ENCODE measurements around the gene GLIPR1L2. TPM values are rescaled to one million over a fixed set of nuclear protein-coding genes. Genes with fewer than 3 reads are reported as not detected.

GLIPR1L2 gene
- polyA plus RNA-seq, 4 donors: 0.46 to 0.74 TPM; not detected in 2

DNA sequence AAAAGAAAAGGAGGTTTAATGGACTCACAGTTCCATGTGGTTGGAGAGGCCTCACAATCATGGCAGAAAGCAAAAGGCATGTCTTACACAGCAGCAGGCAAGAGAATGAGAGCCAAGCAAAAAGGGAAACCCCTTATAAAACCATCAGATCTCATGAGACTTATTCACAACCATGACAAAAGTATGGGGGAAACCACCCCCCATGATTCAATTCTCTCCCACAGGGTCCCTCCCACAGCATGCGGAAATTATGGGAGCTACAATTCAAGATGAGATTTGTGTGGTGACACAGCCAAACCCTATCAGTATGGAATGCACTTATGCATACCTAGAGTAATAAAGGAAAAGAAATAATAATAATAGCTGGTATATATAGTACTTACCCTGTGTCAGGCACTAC, 85.2 kb downstream of the GLIPR1L2 start:
- H3K27me3 ChIP-seq (ENCODE audit: control insufficient read depth in 3 of 3, insufficient read depth in 3 of 3, low read length in 3 of 3): no peaks in the 10 kb centered on the region
- no peak overlapping the region for H3K27ac ChIP-seq (ENCODE audit: low read depth in 1 of 3, low read length in 2 of 3)
- WGBS, 3 donors: 77 to 88% (median 83%) methylated on average over 1 of the region's 1 CpG
- DNase-seq: no peak
- FAIRE-seq: no peak
- no peak overlapping the region for H3K4me3 ChIP-seq (ENCODE audit: low read depth in 1 of 3, low read length in 3 of 3)
- H3K36me3 ChIP-seq (ENCODE audit: control insufficient read depth in 3 of 3, insufficient read depth in 2 of 3, low read depth in 1 of 3, low read length in 3 of 3): no peaks in the 10 kb centered on the region
- no peaks in the 10 kb centered on the region for H3K4me1 ChIP-seq (ENCODE audit: control insufficient read depth in 3 of 3, insufficient read depth in 2 of 3, low read depth in 1 of 3, low read length in 2 of 3)
- H3K9me3 ChIP-seq (ENCODE audit: control insufficient read depth in 2 of 2, insufficient read depth in 1 of 2, low read depth in 1 of 2, low read length in 1 of 2): no peaks in the 10 kb centered on the region

DNA sequence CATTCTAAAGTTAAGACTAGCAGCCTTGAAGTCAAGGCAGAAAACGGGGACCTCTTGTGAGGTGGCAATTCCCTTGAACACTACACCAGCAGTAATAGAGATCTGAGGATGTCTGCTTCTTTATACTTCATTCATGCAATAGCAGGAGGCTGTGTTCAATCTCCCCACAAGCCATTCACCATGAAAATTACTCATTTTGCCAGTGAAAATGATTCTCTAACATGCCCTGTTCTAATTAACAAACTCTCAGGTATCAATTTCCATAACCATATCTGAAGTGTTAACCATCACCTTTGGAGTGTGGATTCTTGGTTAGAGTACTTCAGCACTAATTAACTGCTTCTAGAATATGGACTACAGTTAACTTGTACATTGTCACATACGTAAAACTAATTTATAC, 86.2 kb downstream of the GLIPR1L2 start:
- Histone ChIP-seq H3K27me3 (ENCODE audit: control insufficient read depth in 3 of 3, insufficient read depth in 3 of 3, low read length in 3 of 3) (no peaks in the 10 kb centered on the region), H3K9me3 (ENCODE audit: control insufficient read depth in 2 of 2, insufficient read depth in 1 of 2, low read depth in 1 of 2, low read length in 1 of 2) (no peaks in the 10 kb centered on the region), H3K36me3 (ENCODE audit: control insufficient read depth in 3 of 3, insufficient read depth in 2 of 3, low read depth in 1 of 3, low read length in 3 of 3) (no peaks in the 10 kb centered on the region), H3K4me3 (ENCODE audit: low read depth in 1 of 3, low read length in 3 of 3) (no peak overlapping the region), H3K27ac (ENCODE audit: low read depth in 1 of 3, low read length in 2 of 3) (no peak overlapping the region), H3K4me1 (ENCODE audit: control insufficient read depth in 3 of 3, insufficient read depth in 2 of 3, low read depth in 1 of 3, low read length in 2 of 3) (no peaks in the 10 kb centered on the region)
- WGBS, 3 donors: 70 to 80% (median 79%) methylated on average over 2 of the region's 2 CpGs
- DNase-seq (no peak), FAIRE-seq (no peak)

GRCh38 chr12:75478116-75478794, 87.4 kb downstream of the GLIPR1L2 start:
- 55 to 69% (median 59%) methylated on average over 5 of the region's 5 CpGs for WGBS, 3 donors
- peak overlapping the region in 2 of 3 donors; percentile 11 to 58 for H3K27ac ChIP-seq (ENCODE audit: low read depth in 1 of 3, low read length in 2 of 3)
- H3K4me3 ChIP-seq (ENCODE audit: low read depth in 1 of 3, low read length in 3 of 3): no peak overlapping the region
- H3K9me3 ChIP-seq (ENCODE audit: control insufficient read depth in 2 of 2, insufficient read depth in 1 of 2, low read depth in 1 of 2, low read length in 1 of 2): no peaks in the 10 kb centered on the region
- no peaks in the 10 kb centered on the region for H3K36me3 ChIP-seq (ENCODE audit: control insufficient read depth in 3 of 3, insufficient read depth in 2 of 3, low read depth in 1 of 3, low read length in 3 of 3)
- H3K27me3 ChIP-seq (ENCODE audit: control insufficient read depth in 3 of 3, insufficient read depth in 3 of 3, low read length in 3 of 3): no peaks in the 10 kb centered on the region
- FAIRE-seq (no peak), DNase-seq (peak in 1 of 2 donors; percentile 46)
- no peaks in the 10 kb centered on the region for H3K4me1 ChIP-seq (ENCODE audit: control insufficient read depth in 3 of 3, insufficient read depth in 2 of 3, low read depth in 1 of 3, low read length in 2 of 3)

GRCh38 chr12:75479963-75480461, 89.1 kb downstream of the GLIPR1L2 start:
- H3K9me3 ChIP-seq (ENCODE audit: control insufficient read depth in 2 of 2, insufficient read depth in 1 of 2, low read depth in 1 of 2, low read length in 1 of 2): no peaks in the 10 kb centered on the region
- WGBS, 3 donors: 42 to 58% (median 53%) methylated on average over 2 of the region's 2 CpGs
- no peaks in the 10 kb centered on the region for H3K4me1 ChIP-seq (ENCODE audit: control insufficient read depth in 3 of 3, insufficient read depth in 2 of 3, low read depth in 1 of 3, low read length in 2 of 3)
- peak overlapping the region; percentile 2 to 69 (median 55) for H3K27ac ChIP-seq (ENCODE audit: low read depth in 1 of 3, low read length in 2 of 3)
- FAIRE-seq: no peak
- DNase-seq: peak in 1 of 2 donors; percentile 39
- H3K4me3 ChIP-seq (ENCODE audit: low read depth in 1 of 3, low read length in 3 of 3): no peak overlapping the region
- H3K27me3 ChIP-seq (ENCODE audit: control insufficient read depth in 3 of 3, insufficient read depth in 3 of 3, low read length in 3 of 3): no peaks in the 10 kb centered on the region
- no peaks in the 10 kb centered on the region for H3K36me3 ChIP-seq (ENCODE audit: control insufficient read depth in 3 of 3, insufficient read depth in 2 of 3, low read depth in 1 of 3, low read length in 3 of 3)

DNA sequence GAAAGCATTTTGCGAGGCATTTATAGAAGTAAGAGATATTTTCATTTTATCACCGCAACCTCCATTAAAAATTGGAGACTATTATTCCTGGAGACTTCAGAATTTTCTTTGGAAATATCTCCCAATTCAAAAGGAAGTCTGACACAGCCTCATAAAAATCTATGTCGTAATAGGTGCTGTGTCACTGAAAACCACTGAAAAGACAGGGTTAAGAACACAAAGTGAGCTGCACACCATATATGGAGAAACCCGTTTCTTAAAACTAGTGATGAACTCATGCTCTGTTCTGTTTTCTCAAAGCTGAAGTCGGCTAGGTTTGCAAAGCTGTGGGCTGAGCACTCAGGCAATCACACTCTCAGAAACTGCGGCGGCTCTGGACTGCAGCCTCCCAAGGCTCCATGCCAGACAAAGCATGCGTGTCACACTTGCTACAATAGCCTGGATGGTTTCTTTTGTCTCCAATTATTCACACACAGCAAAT, 89.6 kb downstream of the GLIPR1L2 start, which contains the start of gene GLIPR1:
Gene GLIPR1 (plus strand): TSS at position 287 of the 481 bp plus-strand sequence. CDS start 126 bp downstream, at position 413.
- Histone ChIP-seq H3K4me1 (ENCODE audit: control insufficient read depth in 3 of 3, insufficient read depth in 2 of 3, low read depth in 1 of 3, low read length in 2 of 3) (no peaks in the 10 kb centered on the region), H3K27ac (ENCODE audit: low read depth in 1 of 3, low read length in 2 of 3) (peak within 1 kb of the TSS; percentile 2 to 85 (median 55)), H3K36me3 (ENCODE audit: control insufficient read depth in 3 of 3, insufficient read depth in 2 of 3, low read depth in 1 of 3, low read length in 3 of 3) (no peaks in the 10 kb centered on the region), H3K9me3 (ENCODE audit: control insufficient read depth in 2 of 2, insufficient read depth in 1 of 2, low read depth in 1 of 2, low read length in 1 of 2) (no peaks in the 10 kb centered on the region), H3K4me3 (ENCODE audit: low read depth in 1 of 3, low read length in 3 of 3) (peak within 1 kb of the TSS in 2 of 3 donors; percentile 33 to 38), H3K27me3 (ENCODE audit: control insufficient read depth in 3 of 3, insufficient read depth in 3 of 3, low read length in 3 of 3) (no peaks in the 10 kb centered on the region)
- FAIRE-seq (no peak), DNase-seq (peak; percentile 16 to 66)
- WGBS, 3 donors: 35 to 58% (median 38%) methylated on average over 8 of the region's 8 CpGs

DNA sequence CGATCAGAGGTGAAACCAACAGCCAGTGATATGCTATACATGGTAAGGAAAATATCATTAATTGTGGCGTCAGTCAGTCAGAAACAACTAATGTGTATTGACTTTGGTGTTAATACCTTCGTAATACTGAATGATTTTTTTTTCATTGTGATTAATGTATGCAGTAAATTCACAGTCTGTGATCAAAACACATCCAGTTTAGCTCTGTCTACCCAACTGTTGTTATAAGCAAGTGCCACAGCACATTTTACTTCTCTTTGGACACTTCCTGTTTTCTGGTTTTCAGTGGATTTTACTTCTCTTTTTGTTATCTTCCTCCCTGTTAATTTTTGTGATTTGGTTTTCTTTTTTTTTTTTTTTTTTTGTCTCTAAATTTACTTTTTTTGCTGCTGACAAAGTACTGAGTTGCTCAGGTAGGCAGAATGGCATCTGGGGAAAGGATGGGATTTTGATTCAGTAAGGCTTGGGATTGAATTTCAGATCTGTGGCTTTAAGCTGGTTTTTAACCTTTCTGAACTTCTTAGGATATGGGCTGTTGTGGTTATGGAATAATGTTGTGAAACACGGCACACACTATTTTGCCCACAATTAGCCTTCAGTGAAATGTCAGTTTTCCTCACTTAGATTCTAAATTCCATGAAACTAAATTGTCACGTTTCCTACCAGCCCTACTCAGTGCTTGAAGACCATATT, 90.3 kb downstream of the GLIPR1L2 start:
- Histone ChIP-seq H3K27me3 (ENCODE audit: control insufficient read depth in 3 of 3, insufficient read depth in 3 of 3, low read length in 3 of 3) (no peaks in the 10 kb centered on the region), H3K4me3 (ENCODE audit: low read depth in 1 of 3, low read length in 3 of 3) (peak overlapping the region in 2 of 3 donors; percentile 33 to 38), H3K9me3 (ENCODE audit: control insufficient read depth in 2 of 2, insufficient read depth in 1 of 2, low read depth in 1 of 2, low read length in 1 of 2) (no peaks in the 10 kb centered on the region), H3K27ac (ENCODE audit: low read depth in 1 of 3, low read length in 2 of 3) (peak overlapping the region in 2 of 3 donors; percentile 27 to 85), H3K36me3 (ENCODE audit: control insufficient read depth in 3 of 3, insufficient read depth in 2 of 3, low read depth in 1 of 3, low read length in 3 of 3) (no peaks in the 10 kb centered on the region), H3K4me1 (ENCODE audit: control insufficient read depth in 3 of 3, insufficient read depth in 2 of 3, low read depth in 1 of 3, low read length in 2 of 3) (no peaks in the 10 kb centered on the region)
- DNase-seq (no peak), FAIRE-seq (no peak)
- WGBS, 3 donors: 41 to 65% (median 49%) methylated on average over 5 of the region's 5 CpGs

GRCh38 chr12:75481774-75482173, 90.9 kb downstream of the GLIPR1L2 start:
- H3K27me3 ChIP-seq (ENCODE audit: control insufficient read depth in 3 of 3, insufficient read depth in 3 of 3, low read length in 3 of 3): no peaks in the 10 kb centered on the region
- WGBS, 3 donors: 58 to 68% (median 63%) methylated on average over 4 of the region's 4 CpGs
- FAIRE-seq: no peak
- no peaks in the 10 kb centered on the region for H3K36me3 ChIP-seq (ENCODE audit: control insufficient read depth in 3 of 3, insufficient read depth in 2 of 3, low read depth in 1 of 3, low read length in 3 of 3)
- H3K27ac ChIP-seq (ENCODE audit: low read depth in 1 of 3, low read length in 2 of 3): peak overlapping the region in 2 of 3 donors; percentile 27 to 55
- no peak for DNase-seq
- H3K9me3 ChIP-seq (ENCODE audit: control insufficient read depth in 2 of 2, insufficient read depth in 1 of 2, low read depth in 1 of 2, low read length in 1 of 2): no peaks in the 10 kb centered on the region
- H3K4me1 ChIP-seq (ENCODE audit: control insufficient read depth in 3 of 3, insufficient read depth in 2 of 3, low read depth in 1 of 3, low read length in 2 of 3): no peaks in the 10 kb centered on the region
- H3K4me3 ChIP-seq (ENCODE audit: low read depth in 1 of 3, low read length in 3 of 3): peak overlapping the region in 2 of 3 donors; percentile 24 to 38
